ENCODE measurements around the gene TSPEAR.

TSPEAR gene

DNA sequence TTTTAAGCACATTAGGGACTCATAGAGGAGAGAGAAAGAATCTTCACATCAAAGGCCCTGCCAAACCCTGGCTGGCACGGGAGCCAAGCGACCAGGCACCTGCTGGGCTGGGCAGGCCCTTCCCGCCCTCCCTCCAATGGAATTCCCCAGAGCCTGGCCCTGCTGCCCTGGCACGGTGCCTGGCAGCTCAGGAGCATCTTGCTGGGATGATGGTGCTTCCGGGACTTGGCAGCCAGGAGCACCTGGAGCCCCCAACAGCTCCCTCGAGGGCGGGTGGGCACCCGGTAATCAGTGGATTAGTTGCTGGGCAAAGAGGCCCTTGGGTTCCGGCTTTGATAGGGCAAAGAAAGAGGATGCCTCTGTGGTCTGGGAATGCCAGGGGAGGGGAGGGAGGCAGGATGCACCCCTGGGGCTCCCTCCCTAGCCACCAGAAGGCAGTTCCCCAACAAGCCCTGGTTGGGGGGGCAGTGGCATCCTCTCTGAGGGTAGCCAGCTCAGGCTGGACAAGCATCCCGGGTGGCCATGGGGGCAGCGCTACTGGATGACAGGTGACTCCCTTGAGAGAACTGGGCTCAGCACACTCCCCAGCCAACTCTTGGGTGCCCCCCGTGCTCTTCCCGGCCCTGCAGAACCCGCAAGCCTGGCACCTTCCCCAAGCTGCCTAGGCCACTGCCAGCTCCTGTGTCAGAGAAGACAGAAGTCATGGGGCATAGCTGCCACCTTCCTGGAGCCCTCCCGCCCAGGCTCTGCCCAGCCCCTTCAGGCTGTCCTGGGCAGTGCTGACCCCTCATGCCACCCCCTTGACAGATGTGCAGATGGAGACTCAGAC is 197.8 kb downstream of the TSPEAR start:
- no peak for DNase-seq (ENCODE audit: insufficient read length, low spot score)
- FAIRE-seq, result no peak
- TF ChIP-seq TAF1 (IDR thresholded peaks at IDR 0.05; ENCODE audit: low read depth, low read length), result no peak
- no peak for TF ChIP-seq PAX5 (IDR thresholded peaks at IDR 0.05; ENCODE audit: insufficient read depth, low read length, severe bottlenecking)
- no peak for TF ChIP-seq POLR2A (IDR thresholded peaks at IDR 0.05; ENCODE audit: low read depth, low read length)
- TF ChIP-seq POU2F2 (IDR thresholded peaks at IDR 0.05; ENCODE audit: low read depth, low read length), result no peak
- no peak for TF ChIP-seq POLR2AphosphoS5 (IDR thresholded peaks at IDR 0.05; ENCODE audit: low read depth, low read length)
- no peak for TF ChIP-seq SPI1 (IDR thresholded peaks at IDR 0.05; ENCODE audit: low read depth, low read length)

DNA sequence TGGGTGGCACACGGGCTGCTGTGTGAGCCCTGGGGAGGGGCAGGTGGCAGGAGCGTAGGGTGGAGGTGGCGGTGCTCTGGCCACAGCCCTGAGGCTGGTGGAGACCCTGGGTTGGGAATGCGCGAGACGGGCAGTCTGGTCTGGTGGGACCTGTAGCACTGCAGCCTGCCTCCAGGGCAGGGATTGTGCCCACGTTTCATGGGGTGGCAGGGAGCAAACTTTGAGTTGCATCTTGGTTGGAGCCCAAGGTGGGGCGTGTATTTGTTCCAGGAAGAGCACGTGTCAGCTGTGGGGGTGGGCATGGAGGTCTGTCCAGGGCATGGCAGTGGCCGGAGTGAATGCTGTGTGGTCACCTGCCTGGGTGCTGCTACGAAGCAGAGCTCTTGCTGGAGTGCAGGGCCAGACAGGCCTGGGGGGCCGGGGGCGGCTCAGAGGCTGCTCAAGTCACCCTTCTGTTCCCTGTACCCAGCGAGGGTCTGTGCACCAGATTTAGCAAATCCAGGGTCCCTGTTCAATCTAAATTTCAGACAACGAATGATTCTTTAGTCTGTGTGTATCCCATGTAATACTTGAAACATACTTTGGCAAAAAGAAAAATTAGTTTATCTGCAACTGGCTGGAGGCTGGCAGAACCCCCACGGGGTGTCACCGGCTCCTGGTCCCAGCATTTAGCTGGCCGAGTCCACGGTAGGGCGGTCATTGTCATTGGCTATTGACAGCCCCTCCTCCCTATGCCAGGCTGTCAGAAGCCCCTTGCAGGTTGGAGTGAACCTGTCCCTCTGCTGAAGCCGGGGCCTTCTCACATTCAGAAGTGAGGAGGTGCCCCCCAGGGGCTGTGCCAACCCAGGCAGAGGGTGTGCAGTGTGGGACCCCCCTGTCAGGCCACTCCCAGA is 198.6 kb downstream of the TSPEAR start:
- TF ChIP-seq POU2F2 (IDR thresholded peaks at IDR 0.05; ENCODE audit: low read depth, low read length) (no peak), POLR2A (IDR thresholded peaks at IDR 0.05; ENCODE audit: low read depth, low read length) (no peak), TAF1 (IDR thresholded peaks at IDR 0.05; ENCODE audit: low read depth, low read length) (no peak), POLR2AphosphoS5 (IDR thresholded peaks at IDR 0.05; ENCODE audit: low read depth, low read length) (no peak), PAX5 (IDR thresholded peaks at IDR 0.05; ENCODE audit: insufficient read depth, low read length, severe bottlenecking) (no peak), SPI1 (IDR thresholded peaks at IDR 0.05; ENCODE audit: low read depth, low read length) (no peak)
- DNase-seq (ENCODE audit: insufficient read length, low spot score), result no peak
- no peak for FAIRE-seq

DNA sequence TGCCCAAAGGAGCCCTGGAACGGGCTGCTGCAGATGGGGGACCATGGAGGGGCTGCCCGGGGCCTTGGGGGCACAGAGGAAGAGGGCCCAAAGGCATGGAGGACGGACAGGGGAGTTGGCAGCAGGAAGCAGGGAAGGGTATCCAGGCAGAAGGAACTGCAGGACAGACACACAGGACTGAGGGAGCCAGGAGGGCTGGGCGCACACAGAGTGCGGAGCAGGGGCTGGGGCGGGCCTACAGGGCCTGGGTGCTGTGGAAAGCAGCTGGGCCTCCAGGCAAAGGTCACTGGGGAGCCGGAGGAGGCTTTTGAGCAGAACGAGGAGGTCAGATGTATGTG is 199.5 kb downstream of the TSPEAR start:
- TF ChIP-seq TAF1 (IDR thresholded peaks at IDR 0.05; ENCODE audit: low read depth, low read length) (no peak), PAX5 (IDR thresholded peaks at IDR 0.05; ENCODE audit: insufficient read depth, low read length, severe bottlenecking) (no peak), POLR2A (IDR thresholded peaks at IDR 0.05; ENCODE audit: low read depth, low read length) (no peak), SPI1 (IDR thresholded peaks at IDR 0.05; ENCODE audit: low read depth, low read length) (no peak)
- FAIRE-seq, result no peak
- no peak for DNase-seq (ENCODE audit: insufficient read length, low spot score)

DNA sequence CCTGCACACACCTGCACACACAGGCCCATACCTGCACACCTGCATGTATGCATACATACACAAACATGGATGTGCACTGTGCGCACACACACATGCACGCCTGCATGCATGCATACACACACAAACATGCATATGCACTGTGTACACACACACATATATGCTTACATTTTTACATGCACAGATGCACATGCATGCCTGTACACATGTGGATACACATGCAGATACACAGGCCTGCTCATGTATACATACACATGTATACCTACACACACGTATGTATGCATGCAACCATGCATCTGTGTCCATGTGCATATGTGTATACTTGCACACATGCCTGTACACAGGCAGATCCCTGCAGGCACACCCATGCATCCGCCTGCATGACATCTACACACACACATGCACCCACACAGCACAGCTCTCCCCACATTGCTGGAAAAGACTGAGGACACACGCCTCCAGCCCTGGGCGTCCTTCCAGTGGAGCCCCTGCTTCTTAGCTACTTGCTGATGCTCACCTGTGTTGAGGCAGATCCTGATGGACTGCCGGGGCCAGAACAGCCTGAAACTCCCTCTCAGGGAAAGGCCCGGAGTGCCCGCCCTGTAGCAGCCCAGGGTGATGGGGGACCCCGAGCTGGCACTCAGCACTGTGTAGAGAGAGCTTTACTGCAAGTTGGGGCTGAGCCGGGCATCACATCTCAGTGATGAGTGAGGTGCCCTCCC is 200.0 kb downstream of the TSPEAR start:
- peak; percentile 74 for FAIRE-seq
- DNase-seq (ENCODE audit: insufficient read length, low spot score), result no peak

DNA sequence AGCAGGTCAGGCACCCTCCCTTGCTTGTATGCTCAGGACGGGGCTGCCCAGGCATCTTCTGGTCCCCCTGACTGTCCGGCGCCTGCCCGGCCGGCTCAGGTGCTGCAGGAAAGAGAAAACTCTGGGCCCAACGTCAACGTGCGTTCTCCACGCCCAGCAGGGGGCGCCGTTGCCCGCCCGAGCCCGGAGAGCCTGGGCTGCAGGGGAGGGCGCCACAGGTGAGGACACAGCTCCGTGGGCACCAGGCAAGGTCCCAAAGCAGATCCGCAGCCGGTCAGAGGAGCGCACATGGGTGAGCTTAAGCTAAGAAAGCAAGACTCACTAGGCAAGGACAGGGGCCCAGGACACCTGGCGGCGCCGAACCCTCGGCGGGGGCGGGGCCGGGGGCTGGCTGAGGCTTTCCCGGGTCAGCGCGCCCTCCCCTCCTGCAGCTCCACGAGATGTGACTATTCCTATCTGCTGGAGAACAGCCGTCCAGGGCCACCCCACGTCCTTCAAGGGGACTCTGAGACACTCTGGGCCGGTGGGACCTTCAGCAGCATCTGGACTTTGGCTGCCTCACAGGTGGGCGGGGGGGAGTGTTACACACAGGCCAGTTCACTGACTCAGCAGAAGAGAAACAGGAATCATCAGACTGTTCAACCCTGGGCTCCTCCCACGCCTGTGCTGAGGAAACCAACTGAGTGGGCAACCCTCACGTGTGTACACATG is 200.7 kb downstream of the TSPEAR start:
- FAIRE-seq, result peak; percentile 88
- no peak for TF ChIP-seq SPI1 (IDR thresholded peaks at IDR 0.05; ENCODE audit: low read depth, low read length)
- TF ChIP-seq POU2F2 (IDR thresholded peaks at IDR 0.05; ENCODE audit: low read depth, low read length), result no peak
- TF ChIP-seq TAF1 (IDR thresholded peaks at IDR 0.05; ENCODE audit: low read depth, low read length), result no peak
- no peak for TF ChIP-seq POLR2AphosphoS5 (IDR thresholded peaks at IDR 0.05; ENCODE audit: low read depth, low read length)
- no peak for TF ChIP-seq POLR2A (IDR thresholded peaks at IDR 0.05; ENCODE audit: low read depth, low read length)
- no peak for TF ChIP-seq PAX5 (IDR thresholded peaks at IDR 0.05; ENCODE audit: insufficient read depth, low read length, severe bottlenecking)

More for the DNA sequence above, 200.0 kb downstream of the TSPEAR start:
- TF ChIP-seq SPI1 (IDR thresholded peaks at IDR 0.05; ENCODE audit: low read depth, low read length) (no peak), POU2F2 (IDR thresholded peaks at IDR 0.05; ENCODE audit: low read depth, low read length) (no peak), POLR2AphosphoS5 (IDR thresholded peaks at IDR 0.05; ENCODE audit: low read depth, low read length) (no peak)

DNA sequence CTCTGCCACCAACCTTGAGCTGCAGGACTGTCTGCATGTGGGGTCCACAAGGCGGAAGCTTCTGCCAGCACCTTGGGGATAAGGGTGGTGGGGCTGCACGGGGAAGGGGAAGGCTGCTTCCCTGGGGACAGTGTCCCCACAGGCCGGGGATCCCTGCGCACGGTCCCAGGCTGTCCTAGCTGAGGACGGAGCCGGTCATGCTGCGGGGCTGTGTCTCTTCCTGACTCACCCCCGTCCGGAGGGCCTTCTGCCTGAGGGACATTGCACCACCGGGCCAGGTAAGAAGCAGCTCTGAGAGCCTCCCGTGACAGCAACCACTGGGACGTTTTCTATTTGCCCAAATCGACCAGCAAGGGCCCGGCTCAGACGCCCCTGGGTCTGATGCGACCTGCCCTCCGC is 201.3 kb downstream of the TSPEAR start:
- no peak for FAIRE-seq
- TF ChIP-seq PAX5 (IDR thresholded peaks at IDR 0.05; ENCODE audit: insufficient read depth, low read length, severe bottlenecking) (no peak), POU2F2 (IDR thresholded peaks at IDR 0.05; ENCODE audit: low read depth, low read length) (no peak), SPI1 (IDR thresholded peaks at IDR 0.05; ENCODE audit: low read depth, low read length) (no peak), TAF1 (IDR thresholded peaks at IDR 0.05; ENCODE audit: low read depth, low read length) (no peak), POLR2AphosphoS5 (IDR thresholded peaks at IDR 0.05; ENCODE audit: low read depth, low read length) (no peak), POLR2A (IDR thresholded peaks at IDR 0.05; ENCODE audit: low read depth, low read length) (no peak)
- no peak for DNase-seq (ENCODE audit: insufficient read length, low spot score)

More for the DNA sequence above, 200.7 kb downstream of the TSPEAR start:
- DNase-seq (ENCODE audit: insufficient read length, low spot score), result peak; percentile 97

DNA sequence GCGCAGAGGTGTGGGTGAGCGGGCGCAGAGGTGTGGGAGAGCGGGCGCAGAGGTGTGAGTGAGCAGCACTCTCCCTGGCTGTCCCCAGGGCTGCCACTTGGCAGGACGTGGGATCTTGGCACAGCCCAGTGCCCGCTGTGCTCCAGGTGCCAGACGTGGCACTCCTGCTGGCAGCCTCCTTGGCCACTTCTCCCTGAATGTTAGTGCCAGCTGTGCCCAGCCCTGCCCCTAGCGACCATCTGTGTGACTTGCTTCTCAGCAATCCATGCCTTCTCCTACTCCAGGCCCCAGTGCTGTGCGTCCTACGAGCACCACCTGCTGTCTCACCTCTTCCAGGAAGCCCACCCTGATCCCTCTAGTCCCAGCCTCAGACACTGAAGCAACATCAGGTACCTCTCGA is 201.8 kb downstream of the TSPEAR start:
- TF ChIP-seq TAF1 (IDR thresholded peaks at IDR 0.05; ENCODE audit: low read depth, low read length), result no peak
- no peak for FAIRE-seq
- DNase-seq (ENCODE audit: insufficient read length, low spot score), result no peak

DNA sequence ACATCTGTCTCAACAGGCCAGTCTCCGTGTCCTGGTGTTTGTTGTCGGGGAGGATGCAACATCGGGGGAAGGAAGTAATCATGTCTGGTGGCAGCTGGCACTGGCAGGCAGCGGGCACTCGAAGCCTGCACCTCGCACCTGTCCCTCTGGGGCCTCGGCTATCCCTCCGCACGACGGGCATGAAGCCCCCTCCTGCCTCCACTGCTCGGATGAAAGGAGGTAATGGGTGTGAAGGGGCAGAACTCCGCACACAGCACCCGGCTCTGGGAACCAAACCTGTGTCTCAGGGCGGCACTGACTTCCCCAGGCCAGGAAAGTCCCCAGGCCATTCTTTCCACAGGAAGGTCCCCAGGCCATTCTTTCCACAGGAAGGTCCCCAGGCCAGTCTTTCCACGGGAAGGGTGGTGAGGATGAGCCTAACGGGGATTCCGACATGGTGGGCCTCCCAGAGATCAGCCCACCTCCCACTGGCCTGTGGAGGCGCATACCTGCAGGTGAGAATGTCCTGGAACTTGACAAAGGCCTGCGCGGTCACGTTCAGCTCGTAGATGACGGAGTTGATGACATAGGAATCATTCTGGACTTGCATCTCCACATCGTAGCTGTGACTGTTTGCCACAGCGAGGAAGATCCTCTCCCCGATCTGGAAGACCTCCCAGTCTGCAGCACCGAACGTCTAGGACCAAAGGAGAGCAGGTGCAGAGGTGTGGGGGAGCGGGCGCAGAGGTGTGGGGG is 202.5 kb downstream of the TSPEAR start:
- no peak for TF ChIP-seq SPI1 (IDR thresholded peaks at IDR 0.05; ENCODE audit: low read depth, low read length)
- TF ChIP-seq TAF1 (IDR thresholded peaks at IDR 0.05; ENCODE audit: low read depth, low read length), result no peak
- no peak for TF ChIP-seq PAX5 (IDR thresholded peaks at IDR 0.05; ENCODE audit: insufficient read depth, low read length, severe bottlenecking)
- TF ChIP-seq POLR2AphosphoS5 (IDR thresholded peaks at IDR 0.05; ENCODE audit: low read depth, low read length), result no peak
- no peak for TF ChIP-seq POU2F2 (IDR thresholded peaks at IDR 0.05; ENCODE audit: low read depth, low read length)
- TF ChIP-seq POLR2A (IDR thresholded peaks at IDR 0.05; ENCODE audit: low read depth, low read length), result no peak
- DNase-seq (ENCODE audit: insufficient read length, low spot score) (no peak), FAIRE-seq (no peak)
